IPS DF 6.9 (cell line): Measurements from ENCODE around the gene TOP2B.
A peak's percentile ranks its signal among the peaks of the same experiment; 100 is the strongest.

ENCODE experiments used
- DNase-seq: peaks from one replicate; pipeline ENCODE4 v3.0.0-alpha.2; 2013; ENCODE audit warnings: low read depth, low spot score
- H3K27ac ChIP-seq: one replicate; pipeline ENCODE4 v1.5.1; 2013; ENCODE audit warnings: low read length, control low read depth
- H3K27me3 ChIP-seq: 2 replicates; pipeline ENCODE4 v1.6.1; 2013; ENCODE audit warnings: mild to moderate bottlenecking, low read length; ENCODE audit not compliant: control insufficient read depth, insufficient read depth
- H3K36me3 ChIP-seq: 2 replicates; pipeline ENCODE4 v1.6.1; 2013; ENCODE audit warnings: low read length; ENCODE audit not compliant: control insufficient read depth, insufficient read depth
- H3K4me1 ChIP-seq: 2 replicates; pipeline ENCODE4 v1.6.1; 2013; ENCODE audit warnings: low read length; ENCODE audit not compliant: control insufficient read depth, insufficient read depth
- H3K4me3 ChIP-seq: 2 replicates; pipeline ENCODE4 v1.5.1; 2013; ENCODE audit warnings: mild to moderate bottlenecking, low read length
- H3K9me3 ChIP-seq: 2 replicates; pipeline ENCODE4 v1.6.1; 2013; ENCODE audit warnings: low read length, inconsistent platforms; ENCODE audit not compliant: control insufficient read depth, insufficient read depth
- WGBS: extraction: QIAGEN DNeasy Blood & Tissue Kit; methylation state at CpG from one replicate; pipeline ENCODE4 v1.1.7; 2013; ENCODE audit warnings: mixed read lengths, missing lambda C conversion rate; ENCODE audit not compliant: insufficient read length, insufficient coverage; 5-methylcytosine and 5-hydroxymethylcytosine counted together

Gene TOP2B

DNA sequence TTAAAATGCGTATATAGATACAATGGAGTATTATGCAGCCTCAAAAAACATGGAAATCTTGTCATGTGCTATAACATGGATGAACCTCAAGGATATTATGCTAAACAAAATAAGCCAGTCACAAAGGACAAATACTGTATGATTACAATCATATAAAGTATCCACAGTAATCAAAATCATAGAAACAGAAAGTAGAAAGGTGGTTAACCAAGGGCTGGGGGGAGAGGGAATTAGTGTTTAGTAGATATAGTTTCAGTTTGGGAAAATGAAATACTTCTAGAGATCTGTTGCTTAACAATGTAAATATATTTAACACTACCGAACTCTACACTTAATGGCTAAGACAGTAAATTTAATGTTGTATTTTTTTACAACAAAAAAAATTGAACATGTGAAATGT lies 9.0 kb downstream of the TOP2B start:
- H3K27ac ChIP-seq: no peak overlapping the region
- no peaks in the 10 kb centered on the region for H3K9me3 ChIP-seq
- H3K4me3 ChIP-seq: no peak overlapping the region
- peaks cover 1% of the 10 kb centered on the region; the same call in 1 of the 2 replicates for H3K4me1 ChIP-seq
- DNase-seq: no peak
- no peaks in the 10 kb centered on the region for H3K36me3 ChIP-seq
- H3K27me3 ChIP-seq: no peaks in the 10 kb centered on the region
- no CpG with 5 or more reads among the region's 2 CpGs for WGBS

DNA sequence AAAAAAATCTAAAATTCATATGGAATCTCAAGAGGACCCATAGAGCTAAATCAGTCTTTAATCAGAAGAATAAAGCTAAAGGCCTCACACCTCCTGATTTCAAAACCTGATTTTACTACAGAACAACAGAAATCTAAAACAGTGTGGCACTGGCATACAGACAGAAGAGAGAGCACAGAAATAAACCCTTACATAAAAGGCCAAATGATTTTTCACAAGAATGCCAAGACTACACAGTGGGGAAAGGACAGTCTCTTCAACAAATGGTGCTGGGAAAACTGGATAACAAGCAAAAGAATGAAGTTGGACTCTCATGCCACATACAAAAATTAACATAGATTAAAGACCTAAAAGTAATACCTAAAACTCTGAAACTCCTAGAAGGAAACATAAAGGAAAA lies 10.1 kb downstream of the TOP2B start:
- H3K4me1 ChIP-seq: peaks cover 1% of the 10 kb centered on the region; the same call in 1 of the 2 replicates
- no peak overlapping the region for H3K27ac ChIP-seq
- H3K27me3 ChIP-seq: no peaks in the 10 kb centered on the region
- no peak overlapping the region for H3K4me3 ChIP-seq
- H3K36me3 ChIP-seq: no peaks in the 10 kb centered on the region
- H3K9me3 ChIP-seq: no peaks in the 10 kb centered on the region
- no peak for DNase-seq

DNA sequence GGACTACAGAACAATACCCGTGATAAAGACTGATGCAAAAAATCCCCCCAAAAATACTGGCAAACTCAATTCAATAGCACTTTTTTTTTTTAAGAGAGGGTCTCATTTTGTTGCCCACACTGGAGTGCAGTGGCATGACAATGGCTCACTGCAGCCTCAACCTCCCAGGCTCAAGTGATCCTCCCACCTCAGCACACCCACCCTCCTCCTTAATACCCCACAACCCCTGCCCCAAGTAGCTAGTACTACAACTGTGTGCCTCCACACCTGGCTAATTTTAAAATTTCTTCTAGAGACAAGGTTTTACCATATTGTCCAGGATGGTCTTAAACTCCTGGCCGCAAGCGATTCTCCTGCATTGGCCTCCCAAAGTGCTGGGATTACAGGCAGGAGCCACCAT lies 11.4 kb downstream of the TOP2B start:
- Histone ChIP-seq H3K27ac (no peak overlapping the region), H3K36me3 (no peaks in the 10 kb centered on the region), H3K4me3 (no peak overlapping the region), H3K4me1 (peaks cover 1% of the 10 kb centered on the region; the same call in 1 of the 2 replicates), H3K27me3 (no peaks in the 10 kb centered on the region), H3K9me3 (no peaks in the 10 kb centered on the region)
- WGBS: no CpG with 5 or more reads among the region's 3 CpGs
- no peak for DNase-seq

GRCh38 chr3:25652921-25653320 lies 11.8 kb downstream of the TOP2B start:
- DNase-seq: no peak
- no peaks in the 10 kb centered on the region for H3K9me3 ChIP-seq
- no peak overlapping the region for H3K4me3 ChIP-seq
- H3K36me3 ChIP-seq: no peaks in the 10 kb centered on the region
- H3K27me3 ChIP-seq: no peaks in the 10 kb centered on the region
- peaks cover 1% of the 10 kb centered on the region; the same call in 1 of the 2 replicates for H3K4me1 ChIP-seq
- no peak overlapping the region for H3K27ac ChIP-seq
- WGBS: no CpG with 5 or more reads among the region's 1 CpG

DNA sequence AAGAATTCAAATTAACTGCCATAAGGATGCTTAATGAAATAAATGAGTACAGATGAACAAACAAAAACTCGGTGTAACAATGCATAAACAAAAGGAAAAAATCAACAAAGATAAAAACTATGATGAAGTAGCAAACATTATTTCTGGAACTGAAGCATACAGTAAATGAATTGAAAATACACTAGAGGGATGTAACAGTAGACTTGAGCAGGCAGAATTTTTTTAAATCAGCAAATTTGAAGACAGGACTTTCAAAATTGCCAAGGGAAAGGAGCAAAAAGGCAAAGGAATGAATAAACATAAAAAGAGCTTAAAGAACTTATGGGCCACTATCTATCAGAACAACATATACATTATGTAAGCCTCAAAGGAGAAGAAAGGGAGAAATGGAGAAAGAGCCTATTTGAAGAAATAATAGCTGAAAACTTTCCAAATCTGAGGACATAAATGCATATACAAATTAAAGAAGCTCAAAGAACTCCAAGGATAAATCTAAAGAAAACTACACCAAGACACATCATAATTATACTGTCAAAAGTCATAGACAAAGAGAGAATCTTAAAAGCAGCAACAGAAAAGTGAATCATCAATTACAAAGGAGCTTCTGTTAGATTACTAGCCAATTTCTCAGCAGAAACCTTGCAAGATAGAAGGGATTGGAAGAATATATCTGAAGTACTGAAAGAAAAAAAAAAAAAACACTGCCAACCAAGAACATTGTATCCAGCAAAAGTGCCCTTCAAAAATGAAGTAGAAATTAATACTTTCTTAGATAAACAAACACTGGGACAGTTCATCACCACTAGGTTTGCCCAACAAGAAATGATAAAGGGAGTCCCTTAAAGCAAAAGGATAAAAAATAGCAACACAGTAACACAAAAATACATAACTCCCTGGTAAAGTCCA lies 15.5 kb downstream of the TOP2B start:
- WGBS: no CpG with 5 or more reads among the region's 1 CpG
- H3K4me3 ChIP-seq: no peak overlapping the region
- peaks cover 3% of the 10 kb centered on the region; the same call in 1 of the 2 replicates for H3K4me1 ChIP-seq
- no peaks in the 10 kb centered on the region for H3K27me3 ChIP-seq
- no peaks in the 10 kb centered on the region for H3K9me3 ChIP-seq
- no peak for DNase-seq
- no peaks in the 10 kb centered on the region for H3K36me3 ChIP-seq
- no peak overlapping the region for H3K27ac ChIP-seq

- Histone ChIP-seq H3K4me1 (peaks cover 2% of the 10 kb centered on the region; the same call in 1 of the 2 replicates), H3K36me3 (no peaks in the 10 kb centered on the region), H3K9me3 (no peaks in the 10 kb centered on the region), H3K27me3 (no peaks in the 10 kb centered on the region), H3K27ac (no peak overlapping the region), H3K4me3 (no peak overlapping the region)
- peak; percentile 90 for DNase-seq
- WGBS: no CpG with 5 or more reads among the region's 3 CpGs
Observed at GRCh38 chr3:25648107-25648535, 16.6 kb downstream of the TOP2B start.

- Histone ChIP-seq H3K9me3 (no peaks in the 10 kb centered on the region), H3K27ac (no peak overlapping the region), H3K36me3 (no peaks in the 10 kb centered on the region; the same call in 1 of the 2 replicates), H3K4me3 (no peak overlapping the region), H3K27me3 (no peaks in the 10 kb centered on the region), H3K4me1 (no peaks in the 10 kb centered on the region)
- no peak for DNase-seq
- no CpG with 5 or more reads among the region's 3 CpGs for WGBS
Observed at GRCh38 chr3:25635038-25635437, 29.7 kb downstream of the TOP2B start.

- Histone ChIP-seq H3K4me3 (no peak overlapping the region), H3K9me3 (no peaks in the 10 kb centered on the region), H3K27me3 (no peaks in the 10 kb centered on the region), H3K27ac (no peak overlapping the region), H3K36me3 (no peaks in the 10 kb centered on the region; the same call in 1 of the 2 replicates), H3K4me1 (no peaks in the 10 kb centered on the region)
- DNase-seq: no peak
- 100% methylated on average over 2 of the region's 3 CpGs for whole genome bisulfite sequencing
Observed at GRCh38 chr3:25633919-25634318, 30.8 kb downstream of the TOP2B start.

GRCh38 chr3:25631989-25632388 lies 32.7 kb downstream of the TOP2B start:
- Histone ChIP-seq H3K4me3 (no peak overlapping the region), H3K27ac (no peak overlapping the region), H3K9me3 (no peaks in the 10 kb centered on the region), H3K36me3 (no peaks in the 10 kb centered on the region; the same call in 1 of the 2 replicates), H3K4me1 (no peaks in the 10 kb centered on the region), H3K27me3 (no peaks in the 10 kb centered on the region)
- no peak for DNase-seq
- 100% methylated on average over 1 of the region's 1 CpG for WGBS

GRCh38 chr3:25621087-25621486 lies 43.6 kb downstream of the TOP2B start:
- Histone ChIP-seq H3K4me3 (no peak overlapping the region), H3K27ac (no peak overlapping the region), H3K27me3 (no peaks in the 10 kb centered on the region), H3K9me3 (no peaks in the 10 kb centered on the region), H3K4me1 (no peaks in the 10 kb centered on the region), H3K36me3 (peaks cover 3% of the 10 kb centered on the region; the same call in 1 of the 2 replicates)
- no peak for DNase-seq
- WGBS: no CpG with 5 or more reads among the region's 2 CpGs
